ENCODE measurements around the gene DIDO1.
"Not testable (repeated sequence)": the region's sequence is repeated elsewhere in the genome, so short reads cannot be mapped to it uniquely, and the experiment has no call there.

DIDO1 gene

DNA sequence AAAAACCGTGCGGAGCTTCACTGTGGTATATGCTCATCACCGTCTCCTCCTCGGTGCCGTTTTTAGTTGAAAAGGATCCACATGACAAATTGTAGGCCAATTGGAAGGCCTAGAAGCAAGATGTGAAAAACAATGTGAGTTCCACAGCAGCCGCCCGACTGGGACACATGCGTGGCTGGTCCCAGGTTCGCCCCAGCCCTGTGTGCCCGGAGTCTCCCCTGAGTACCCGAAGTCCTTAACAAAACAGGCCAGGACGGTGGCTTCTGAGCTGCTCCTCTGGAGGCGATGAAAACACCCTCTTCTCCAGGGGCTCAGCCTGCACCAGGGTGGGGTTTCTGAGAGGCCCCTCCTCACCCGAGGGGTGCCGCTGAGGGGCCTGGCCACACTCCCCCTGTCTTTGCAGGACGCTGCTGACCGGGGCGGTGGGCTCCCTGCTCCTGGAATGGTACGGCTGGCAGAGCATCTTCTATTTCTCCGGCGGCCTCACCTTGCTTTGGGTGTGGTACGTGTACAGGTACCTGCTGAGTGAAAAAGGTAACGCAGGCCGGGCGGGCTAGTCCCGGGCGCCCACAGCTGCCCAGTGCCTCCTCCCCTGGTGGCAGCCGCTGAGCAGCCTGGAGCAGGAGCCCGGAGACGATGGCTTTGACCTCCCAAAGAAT, 36.0 kb upstream of the DIDO1 start:
- DNase-seq: no peak

DNA sequence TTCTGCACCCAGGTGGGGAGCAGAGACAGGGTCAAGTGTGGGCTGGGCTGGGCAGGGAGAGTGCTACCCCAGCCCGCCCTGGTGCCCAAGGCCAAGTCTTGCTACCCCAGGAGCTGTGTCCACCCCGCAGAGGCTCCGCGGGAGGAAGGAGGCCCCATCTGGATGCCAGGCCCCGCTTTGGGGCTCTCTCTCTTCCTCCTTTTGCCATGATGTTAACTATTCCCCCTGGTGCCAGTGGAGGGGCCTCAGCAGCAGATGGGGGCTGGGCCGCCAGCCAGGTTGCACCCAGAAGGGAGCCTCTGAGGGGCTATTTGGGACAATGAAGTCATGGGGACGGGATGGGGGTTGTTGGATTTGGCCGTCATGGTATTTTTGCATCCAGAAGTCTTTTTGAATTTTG, 35.5 kb upstream of the DIDO1 start:
- DNase-seq: no peak

DNA sequence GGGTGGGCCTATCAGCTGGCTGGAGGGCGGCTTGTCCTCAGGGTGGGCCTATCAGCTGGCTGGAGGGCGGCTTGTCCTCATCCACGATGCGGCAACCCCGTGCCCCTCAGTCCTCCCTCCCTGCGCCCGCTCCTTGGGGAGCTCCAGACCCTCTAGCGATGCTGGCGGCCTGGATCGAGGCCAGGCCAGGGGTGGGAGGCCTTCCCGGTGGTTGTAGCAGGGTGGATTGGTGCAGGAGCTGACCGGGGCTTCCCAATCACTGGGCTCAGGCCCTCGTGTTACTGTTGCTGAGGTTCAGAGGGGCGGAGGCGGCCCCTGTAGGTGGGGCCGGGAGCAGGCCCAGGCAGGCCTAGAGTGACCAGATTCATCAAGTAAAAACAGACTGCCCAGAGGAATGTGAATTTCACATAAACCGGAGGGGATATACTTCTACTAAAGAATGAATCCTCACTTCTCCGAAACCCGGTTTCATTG, 35.0 kb upstream of the DIDO1 start:
- DNase-seq: no peak

- DNase-seq: not testable (repeated sequence)
Measured at GRCh38 chr20:62960446-62961309, 34.4 kb upstream of the DIDO1 start.

DNA sequence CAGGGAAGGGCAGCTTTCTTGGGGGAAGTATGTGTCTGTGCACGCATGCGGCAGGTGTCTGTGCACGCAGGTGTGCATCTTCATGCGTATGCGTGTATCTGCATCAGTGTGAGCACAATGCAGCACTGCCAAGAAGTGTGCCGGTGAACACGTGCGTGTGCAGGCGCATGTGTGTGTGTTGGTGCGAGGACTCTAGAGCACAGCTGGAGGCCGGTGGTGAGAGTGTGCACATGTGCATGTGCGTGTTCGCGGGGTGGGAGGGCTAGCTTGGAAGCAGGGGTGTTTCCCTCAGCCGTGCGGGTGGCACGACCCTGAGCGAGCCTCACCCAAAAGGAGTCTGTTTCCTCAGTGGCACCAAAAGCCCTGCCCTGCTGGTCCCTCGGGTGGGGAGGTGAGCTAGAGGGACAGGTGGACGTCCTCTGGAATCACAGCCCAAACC, 33.7 kb upstream of the DIDO1 start:
- DNase-seq: no peak

- DNase-seq: peak; percentile 36 to 57
Measured at GRCh38 chr20:62959101-62959971, 33.0 kb upstream of the DIDO1 start.

DNA sequence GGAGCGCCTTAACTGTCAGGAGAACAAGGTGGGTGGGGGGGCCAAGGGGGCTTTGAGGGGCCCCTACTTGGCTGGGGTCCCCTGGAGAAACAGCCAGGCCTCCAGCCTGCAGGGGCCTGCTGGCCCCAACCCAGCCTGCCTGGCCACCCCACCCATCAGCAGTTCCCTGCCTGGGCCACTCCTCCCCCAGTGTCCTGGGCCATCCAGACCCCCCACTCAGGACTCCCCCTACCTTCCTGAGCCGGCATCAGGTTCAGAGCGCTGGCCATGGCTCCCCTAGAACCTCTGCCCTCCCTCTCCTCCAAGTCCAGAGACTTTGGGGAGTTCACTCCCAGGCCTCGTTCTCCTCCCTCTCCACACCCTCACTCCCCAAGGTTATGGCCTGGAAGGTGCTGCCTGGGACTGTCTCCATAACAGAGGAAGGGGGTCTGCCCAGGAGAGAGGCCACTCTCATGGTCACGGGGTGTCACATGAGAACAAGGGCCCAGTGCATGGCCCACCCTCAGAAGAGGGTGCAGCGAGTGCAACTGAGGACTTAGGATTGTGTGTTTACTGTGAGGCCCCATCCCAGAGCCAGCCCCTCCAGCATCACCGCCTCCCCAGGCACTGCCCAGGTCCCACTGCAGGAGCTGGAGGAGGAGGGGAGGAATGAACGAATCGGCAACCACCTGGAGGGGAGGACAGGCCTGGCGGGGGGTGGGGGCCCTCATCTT, 32.2 kb upstream of the DIDO1 start:
- no peak for DNase-seq

- DNase-seq: no peak
Measured at GRCh38 chr20:62957136-62958117, 31.1 kb upstream of the DIDO1 start.

- DNase-seq: no peak
Measured at GRCh38 chr20:62956387-62957135, 30.3 kb upstream of the DIDO1 start.

- peak; percentile 19 for DNase-seq
Measured at GRCh38 chr20:62955519-62956386, 29.4 kb upstream of the DIDO1 start.

GRCh38 chr20:62953839-62954703, 27.8 kb upstream of the DIDO1 start:
- DNase-seq: peak; percentile 99 to 100

GRCh38 chr20:62952968-62953838, 26.9 kb upstream of the DIDO1 start:
- DNase-seq: no peak

- DNase-seq: peak; percentile 59 to 73
Measured at GRCh38 chr20:62952373-62952967, 26.2 kb upstream of the DIDO1 start, which contains the start of gene SLC17A9. SLC17A9 (plus strand) TSS chr20:62952709; CDS start chr20:62952831, 122 bp downstream.

- no peak for DNase-seq
Measured at GRCh38 chr20:62951896-62952372, 25.6 kb upstream of the DIDO1 start.

- no peak for DNase-seq
Measured at GRCh38 chr20:62951143-62951895, 25.0 kb upstream of the DIDO1 start.

GRCh38 chr20:62950741-62951140, 24.4 kb upstream of the DIDO1 start:
- DNase-seq: no peak

Measured in Kasumi-1 (cell line).